T-helper 1 cell (primary cell): ENCODE results near the gene CSRP3.

Experiments used
- DNase-seq, 5 donors: peaks; one replicate each; pipeline ENCODE4 v3.0.0-alpha.2; 2012 to 2020

Gene CSRP3

DNA sequence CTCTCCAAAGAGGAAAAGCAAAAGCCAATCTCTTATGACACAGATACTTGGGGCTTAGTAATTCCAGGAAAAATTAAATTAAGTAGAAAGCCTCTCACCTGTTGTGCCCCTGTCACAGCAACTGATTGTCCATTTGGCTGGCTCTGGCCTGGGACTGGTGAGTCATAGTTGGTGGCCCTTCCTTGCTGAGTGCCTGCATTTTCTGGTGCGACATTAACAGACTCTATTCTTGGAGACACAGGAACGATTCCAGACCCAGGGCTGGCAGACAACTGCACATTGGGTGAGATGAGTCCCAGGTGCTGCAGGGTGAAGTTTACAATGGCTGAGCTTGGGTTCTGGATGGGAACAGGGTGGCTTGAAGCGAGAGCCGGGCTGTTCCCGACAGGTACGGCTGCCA, 23.3 kb upstream of the CSRP3 start:
- no peak for DNase-seq

DNA sequence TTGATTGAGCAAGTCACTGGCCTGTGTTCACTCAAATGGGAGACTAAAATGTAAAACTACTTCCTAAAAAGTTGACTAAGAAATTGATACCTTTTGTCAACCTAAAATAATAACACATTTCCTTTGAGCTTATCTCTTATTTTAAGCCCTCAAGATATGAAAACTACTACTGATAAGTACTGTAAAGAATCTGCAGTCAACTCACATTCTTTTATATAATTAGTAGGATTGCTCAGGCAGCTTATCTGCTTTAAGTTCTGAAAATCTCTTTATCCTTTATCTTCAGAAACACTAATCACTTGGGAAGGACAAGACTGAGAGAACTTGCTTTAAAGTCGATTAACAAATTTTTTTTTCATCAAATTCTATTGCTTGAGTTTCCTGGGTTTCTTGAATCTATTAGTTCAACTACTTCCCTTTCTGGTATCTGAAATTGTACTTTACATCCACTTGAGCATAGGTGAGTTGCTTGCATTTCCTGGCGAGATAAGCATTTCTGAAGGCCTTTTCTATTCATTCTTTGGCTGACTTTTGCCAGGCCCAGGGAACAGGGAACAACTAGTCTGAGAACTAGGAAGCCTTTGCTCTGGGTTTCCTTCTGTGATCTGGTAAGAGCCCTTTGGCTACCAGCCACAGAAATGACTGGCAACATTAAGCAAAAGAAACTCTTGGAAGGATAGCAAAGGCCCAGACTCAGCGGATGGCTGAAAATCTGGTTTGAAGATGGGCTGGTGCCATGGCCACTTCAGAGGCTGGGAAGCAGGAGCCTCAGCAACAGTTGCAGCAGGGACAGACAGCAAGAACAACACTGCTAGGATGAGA, 19.3 kb upstream of the CSRP3 start:
- no peak for DNase-seq

- no peak for DNase-seq
These were observed 17.1 kb upstream of the CSRP3 start for GRCh38 chr11:19218786-19219460.

GRCh38 chr11:19218216-19218615, 16.4 kb upstream of the CSRP3 start:
- no peak for DNase-seq

GRCh38 chr11:19216709-19217374, 15.1 kb upstream of the CSRP3 start:
- DNase-seq = no peak

DNA sequence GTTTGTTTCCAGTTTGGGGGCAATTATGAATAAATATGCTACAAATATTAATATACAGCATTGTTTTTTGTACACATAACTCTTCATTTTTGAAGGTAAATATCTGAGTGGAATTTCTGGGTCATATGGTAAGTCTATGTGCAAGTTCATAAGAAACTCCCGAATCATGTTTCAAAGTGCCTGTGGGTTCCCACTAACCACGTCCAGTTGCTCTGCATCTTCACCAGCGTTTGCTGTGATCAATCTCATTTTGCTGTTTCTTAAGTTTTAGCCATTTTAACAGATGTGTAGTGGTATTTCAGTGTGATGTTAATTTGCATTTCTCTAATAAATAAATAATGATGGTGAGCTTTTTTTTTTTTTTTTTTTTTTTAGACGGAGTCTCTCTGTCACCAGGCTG, 14.2 kb upstream of the CSRP3 start:
- no peak for DNase-seq

DNA sequence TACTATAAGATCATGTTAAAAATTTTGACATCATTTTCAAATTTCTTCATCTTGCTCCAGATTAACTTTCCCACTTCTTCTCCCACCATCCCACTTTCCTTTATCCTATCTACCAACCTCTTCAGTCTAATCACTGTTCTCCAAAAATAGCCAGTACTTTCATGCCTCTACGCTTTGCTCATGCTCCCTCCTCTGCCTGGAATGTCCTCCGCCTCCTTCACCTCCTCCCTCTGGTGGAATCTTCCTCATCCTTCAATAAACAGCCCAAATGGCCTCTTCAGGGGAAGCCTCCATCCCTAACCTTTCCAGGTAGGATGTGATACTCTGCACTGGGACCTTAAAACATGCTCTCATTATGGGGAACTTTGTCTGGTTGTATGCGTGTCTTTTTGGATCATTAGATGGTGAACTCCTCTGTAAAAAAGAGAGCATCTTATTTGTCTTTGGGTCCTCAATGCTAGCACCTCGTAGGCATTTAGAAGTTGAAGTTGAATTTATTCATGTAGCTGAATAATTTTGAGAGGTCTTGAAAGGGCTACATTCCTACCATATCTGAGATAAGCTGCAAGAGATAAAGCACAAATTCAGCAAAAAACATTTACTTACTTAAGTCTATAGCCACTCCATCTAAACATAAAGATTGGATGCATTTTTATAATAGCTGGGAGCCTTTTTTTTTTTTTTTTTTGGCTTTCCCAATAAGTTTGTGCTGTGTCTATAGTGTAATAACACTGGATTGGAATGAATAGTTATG, 8.0 kb upstream of the CSRP3 start:
- no peak for DNase-seq

DNA sequence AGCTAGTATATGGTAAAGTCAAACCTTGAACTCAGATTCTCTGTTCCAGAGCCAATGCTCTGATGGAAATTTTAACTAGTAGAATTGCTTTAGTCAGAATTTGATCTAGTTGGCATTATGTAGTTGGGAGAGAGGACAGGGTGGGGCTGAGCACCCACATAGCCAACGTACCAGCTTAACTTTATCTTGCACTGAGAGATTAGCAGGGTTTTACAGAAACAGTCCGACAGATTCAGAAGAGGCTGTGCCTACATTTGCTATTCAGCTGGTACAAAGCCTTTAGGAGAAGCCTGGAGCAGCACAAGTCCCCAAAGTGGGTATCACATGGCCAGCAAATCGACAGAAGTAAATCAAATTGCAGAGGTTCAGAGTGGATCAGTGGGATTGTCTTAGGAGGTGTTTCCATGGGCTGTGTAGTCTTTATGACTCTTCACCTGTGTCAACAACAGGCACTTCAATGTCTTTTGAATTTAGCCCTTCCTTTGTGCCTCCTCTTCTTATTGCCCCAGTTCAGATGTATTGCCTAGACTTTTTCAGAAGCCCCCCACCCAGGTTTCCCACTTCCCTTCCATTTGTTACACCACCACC, 7.3 kb upstream of the CSRP3 start:
- no peak for DNase-seq

DNA sequence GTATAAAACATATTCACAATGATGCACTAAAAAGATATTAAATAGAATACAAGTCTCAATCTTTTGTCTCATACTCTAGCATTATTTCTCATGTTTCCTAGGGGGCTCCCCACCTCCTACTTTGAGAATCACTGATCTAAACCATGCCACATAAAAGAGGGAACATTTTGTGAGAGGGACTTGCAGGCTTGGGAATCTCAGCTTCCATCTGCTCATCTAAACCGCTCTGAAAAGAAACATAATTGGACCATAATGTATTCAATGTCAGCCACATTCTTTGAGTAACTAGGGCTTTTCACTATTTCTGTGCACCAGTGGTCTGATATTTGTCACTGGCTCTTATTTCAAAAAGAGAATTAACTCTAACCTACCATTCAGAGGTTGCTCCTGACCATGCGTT, 6.4 kb upstream of the CSRP3 start:
- no peak for DNase-seq

DNA sequence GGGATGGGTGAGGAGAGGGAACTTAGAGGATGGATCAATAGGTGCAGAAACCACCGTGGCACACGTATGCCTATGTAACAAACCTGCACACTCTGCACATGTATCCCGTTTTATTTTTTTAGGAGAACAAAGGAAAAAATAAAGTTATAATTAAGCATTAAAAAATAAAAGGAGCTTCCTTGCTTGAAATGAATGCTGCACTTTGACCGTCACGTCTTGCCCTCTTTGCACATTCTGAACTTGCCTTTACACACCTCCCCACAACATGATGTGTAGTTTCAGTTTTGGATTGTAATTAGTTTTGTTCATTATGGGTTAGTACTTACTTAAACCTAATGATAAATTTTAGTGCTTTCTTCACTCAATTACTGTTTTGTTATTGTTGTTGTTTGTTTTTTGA, 3.1 kb upstream of the CSRP3 start:
- no peak for DNase-seq

DNA sequence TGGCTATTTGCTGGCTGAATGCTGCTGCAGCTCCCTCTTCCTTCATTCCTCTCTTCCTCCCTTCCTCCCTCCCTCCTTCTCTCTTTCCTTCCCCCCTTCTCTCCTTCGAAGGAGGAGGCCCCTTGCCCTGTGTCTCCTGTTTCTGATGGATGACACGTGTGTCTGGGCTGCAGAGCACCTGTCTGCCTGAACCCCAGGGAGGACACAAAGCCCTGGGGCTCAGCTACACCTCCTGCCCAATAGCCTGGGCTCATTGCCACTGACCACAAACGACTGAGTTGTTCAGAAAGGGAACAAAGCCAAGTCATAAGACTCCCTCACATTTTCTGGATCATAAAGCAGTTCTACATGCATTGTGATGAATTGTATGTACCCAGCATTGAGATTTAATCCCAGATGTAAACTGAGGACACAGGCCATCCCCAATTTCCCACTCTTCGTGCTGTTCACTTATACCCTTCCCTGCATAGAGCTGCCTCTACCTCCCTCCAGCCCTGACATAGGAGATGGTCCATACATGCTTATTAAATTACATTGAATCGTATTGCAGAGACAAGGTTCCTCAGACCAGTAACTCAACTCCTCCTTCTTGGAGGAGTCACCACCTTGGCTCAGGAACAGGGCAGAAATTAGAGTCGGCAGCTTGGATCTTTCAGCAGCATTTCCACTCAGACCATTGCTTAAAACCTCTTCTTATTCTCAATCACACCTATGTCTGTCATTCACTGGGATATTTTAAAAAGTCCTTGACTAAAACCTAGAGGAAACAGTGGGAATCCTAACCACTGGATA, 1.2 kb downstream of the CSRP3 start:
- DNase-seq = no peak

DNA sequence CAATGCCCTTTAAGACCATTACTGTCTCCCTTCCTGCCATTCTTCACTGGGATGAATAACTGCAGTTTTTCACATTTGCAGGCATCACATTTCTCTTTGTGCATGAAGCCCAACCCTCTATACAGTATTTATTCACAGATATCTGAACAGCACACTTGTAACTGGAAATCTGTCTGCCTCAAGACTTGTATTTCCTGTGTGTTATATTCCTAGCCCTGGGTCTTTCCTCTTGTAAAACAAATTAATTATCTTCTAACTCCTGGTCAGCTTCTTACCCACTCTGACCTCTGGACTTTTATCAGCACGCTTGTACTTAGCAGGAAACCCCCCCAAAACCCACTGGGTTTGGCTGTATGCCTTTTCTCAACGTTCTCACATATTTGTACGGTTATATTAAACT, 2.0 kb downstream of the CSRP3 start:
- no peak for DNase-seq

GRCh38 chr11:19199048-19199447, 2.7 kb downstream of the CSRP3 start:
- no peak for DNase-seq

DNA sequence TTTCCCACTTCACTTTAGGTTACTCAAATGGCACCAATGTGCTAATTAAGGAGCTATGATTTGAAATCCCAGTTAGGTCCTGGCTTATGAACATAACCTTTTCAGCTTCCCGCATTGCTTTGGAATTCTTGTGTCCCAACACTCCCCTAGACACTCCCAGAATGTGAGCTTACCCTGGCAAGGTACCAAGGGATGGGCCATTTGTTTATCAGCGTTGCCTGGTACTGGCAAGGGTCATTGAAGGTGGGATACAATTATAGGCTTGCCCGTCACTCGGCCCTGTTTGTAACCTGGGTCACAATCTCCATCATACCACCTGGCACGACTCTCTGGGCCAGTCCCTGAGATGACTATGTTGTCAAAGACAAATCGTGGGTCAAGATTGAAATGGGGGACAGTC, 5.4 kb downstream of the CSRP3 start:
- DNase-seq = no peak

DNA sequence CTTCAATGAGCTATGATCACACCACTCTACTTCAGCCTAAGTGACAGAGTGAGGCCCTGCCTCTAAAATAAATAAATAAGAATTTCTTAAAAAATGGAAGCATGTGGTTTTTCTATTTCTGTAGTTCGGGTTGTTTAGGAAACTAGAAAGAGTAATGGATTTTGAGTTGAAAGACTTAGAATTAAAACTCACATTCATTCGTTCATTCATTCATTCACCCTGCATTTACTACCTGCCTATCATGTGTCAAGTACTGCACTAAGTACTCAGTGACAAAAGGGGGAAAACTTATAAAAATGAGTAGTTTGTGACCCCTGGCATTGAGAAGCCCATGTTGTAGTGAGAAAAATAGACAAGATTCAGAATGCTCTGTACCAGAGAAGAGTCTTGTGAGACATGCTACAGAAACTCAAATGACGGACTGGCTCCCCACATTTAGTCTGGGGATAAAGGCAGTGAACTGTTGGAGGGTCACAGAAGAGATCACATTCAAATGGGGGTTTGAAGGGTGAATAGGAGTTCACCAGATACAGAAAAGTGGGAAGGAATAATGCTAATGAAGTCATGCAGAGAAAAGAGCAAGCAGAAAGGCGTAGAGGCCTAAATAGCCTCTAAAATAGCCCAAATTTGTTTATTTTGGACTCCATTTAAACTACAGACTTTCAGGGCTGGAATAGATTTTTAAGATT, 7.0 kb downstream of the CSRP3 start:
- DNase-seq = no peak

GRCh38 chr11:19193916-19194315, 7.9 kb downstream of the CSRP3 start:
- no peak for DNase-seq

DNA sequence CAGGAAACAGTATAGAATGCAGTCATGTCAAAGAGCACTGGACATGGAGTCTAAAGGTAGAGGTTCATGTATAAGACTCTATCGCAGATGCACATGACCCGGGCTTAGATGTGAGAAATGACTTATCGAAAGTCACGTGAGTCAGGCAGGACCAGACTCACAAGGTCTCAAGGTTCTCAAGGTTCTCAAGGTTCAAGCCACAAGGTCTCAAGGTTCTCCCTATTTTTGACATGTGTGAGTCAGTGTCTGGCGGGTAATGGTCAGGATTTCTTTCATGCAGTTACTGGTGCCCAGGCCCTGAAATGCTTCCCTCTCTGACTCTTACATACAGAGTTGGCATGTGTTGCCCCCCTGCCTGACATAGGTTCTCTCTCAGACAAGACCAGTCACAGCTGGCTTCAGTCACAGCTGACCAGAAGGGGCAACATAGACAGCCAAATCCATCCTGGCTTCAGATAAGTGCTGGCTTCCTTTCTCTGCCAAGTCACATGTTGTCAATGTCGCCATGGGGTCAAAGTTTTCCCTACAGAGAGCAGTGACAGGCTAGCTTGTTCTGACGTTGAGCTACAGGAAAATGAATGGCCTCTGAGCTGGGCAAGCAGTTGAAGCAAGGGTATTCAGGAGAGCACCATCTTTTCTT, 10.1 kb downstream of the CSRP3 start:
- no peak for DNase-seq

DNA sequence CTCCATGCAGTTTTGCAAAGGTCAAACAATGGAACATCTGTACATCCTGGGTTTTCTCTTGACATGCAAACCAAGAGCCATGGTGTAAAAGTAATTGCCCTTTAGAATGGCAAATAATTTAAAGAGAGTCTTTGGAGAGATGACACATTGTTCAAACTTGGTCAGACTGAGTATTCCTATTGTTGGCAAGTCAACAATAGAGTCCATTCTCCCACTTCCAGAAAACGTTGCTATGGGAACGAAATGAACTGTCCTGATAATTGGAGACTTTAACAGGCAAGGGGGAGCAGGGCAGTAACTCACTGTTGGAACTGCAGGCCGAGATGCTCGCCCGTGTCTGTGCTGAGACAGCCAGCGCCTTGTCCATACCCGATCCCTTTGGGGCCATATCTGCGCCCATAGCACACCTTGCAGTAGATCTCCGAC, 13.9 kb downstream of the CSRP3 start:
- no peak for DNase-seq

GRCh38 chr11:19187114-19187832, 14.5 kb downstream of the CSRP3 start:
- DNase-seq = no peak

- DNase-seq = no peak
These were observed 16.2 kb downstream of the CSRP3 start for GRCh38 chr11:19185516-19186052.
